GM12878 (cell line): ENCODE results near the gene SLC1A6.
"Not testable (repeated sequence)": the region's sequence is repeated elsewhere in the genome, so short reads cannot be mapped to it uniquely, and the experiment has no call there.

ENCODE experiments used
- CBX5 ChIP-seq: sonication (generic); IDR thresholded peaks from 2 replicates; pipeline ENCODE4 v1.6.1; 2016; ENCODE audit warnings: low read depth, moderate library complexity, mild to moderate bottlenecking, inconsistent platforms
- CEBPZ ChIP-seq: fragments of 150-350 bp; IDR thresholded peaks from 2 replicates; pipeline ENCODE4 v1.6.1; 2016; ENCODE audit warnings: low read depth, low read length
- CREM ChIP-seq: IDR thresholded peaks from 2 replicates; pipeline ENCODE4 v1.6.1; 2014; ENCODE audit warnings: antibody characterized with exemption, low read depth
- CTCF ChIP-seq, 3 experiments: IDR thresholded peaks in 2 of 3; conservative IDR thresholded peaks in 1 of 3; 2 replicates each; pipeline ENCODE4 v1.5.1; 2011; ENCODE audit warnings: low read depth in 3 of 3, low read length in 3 of 3, mild to moderate bottlenecking in 3 of 3, control low read depth in 2 of 3, moderate library complexity in 2 of 3, inconsistent platforms in 1 of 3, mixed read lengths in 1 of 3; ENCODE audit not compliant: control insufficient read depth in 2 of 3, insufficient read depth in 1 of 3; ENCODE audit errors: extremely low read depth in 1 of 3
- EGR1 ChIP-seq, 2 experiments: IDR thresholded peaks; 1 replicate in 1 of 2; 2 replicates in 1 of 2; pipeline ENCODE4 v1.6.1; 2011 to 2012; ENCODE audit warnings: low read depth in 2 of 2, low read length in 2 of 2, borderline replicate concordance in 1 of 2, mild to moderate bottlenecking in 1 of 2, moderate library complexity in 1 of 2
- EP300 ChIP-seq, 2 experiments: fragments of 150-350 bp in 1 of 2; IDR thresholded peaks; 2 replicates each; pipeline ENCODE4 v1.6.1; 2011 to 2012; ENCODE audit warnings: low read depth in 2 of 2, low read length in 2 of 2, borderline replicate concordance in 1 of 2, improper control_type of control experiment in 1 of 2, inconsistent platforms in 1 of 2; ENCODE audit not compliant: control insufficient read depth in 1 of 2
- HDGF ChIP-seq: fragments of 450-650 bp; IDR thresholded peaks from 2 replicates; pipeline ENCODE4 v1.6.1; 2016; ENCODE audit warnings: antibody characterized with exemption
- IKZF1 ChIP-seq: fragments of 450-650 bp; conservative IDR thresholded peaks from 2 replicates; pipeline ENCODE4 v1.6.1; 2017; ENCODE audit warnings: antibody characterized with exemption, mild to moderate bottlenecking
- RFX5 ChIP-seq: IDR thresholded peaks from 2 replicates; pipeline ENCODE4 v1.6.1; 2011; ENCODE audit warnings: low read depth, low read length, improper control_type of control experiment
- TF ChIP-seq, protein P1 (sequence below): fragments of 450-650 bp; IDR thresholded peaks from 2 replicates; pipeline ENCODE4 v1.6.1; 2017; ENCODE audit warnings: mild to moderate bottlenecking, moderate library complexity

DNA sequence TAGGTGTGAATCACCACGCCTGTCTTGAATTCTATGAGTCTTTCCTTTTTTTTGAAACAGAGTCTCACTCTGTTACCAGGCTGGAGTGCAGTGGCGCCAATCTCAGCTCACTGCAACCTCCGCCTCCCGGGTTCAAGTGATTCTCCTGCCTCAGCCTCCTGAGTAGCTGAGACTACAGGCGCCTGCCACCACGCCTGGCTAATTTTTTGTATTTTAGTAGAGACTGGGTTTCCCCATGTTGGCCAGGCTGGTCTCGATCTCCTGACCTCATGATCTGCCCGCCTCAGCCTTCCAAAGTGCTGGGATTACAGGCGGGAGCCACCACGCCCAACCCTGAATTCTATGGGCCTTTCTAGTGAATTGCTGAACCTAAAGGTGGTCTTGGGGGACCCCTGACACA lies 30.3 kb downstream of the SLC1A6 start:
- TF ChIP-seq RFX5; CTCF (IDR thresholded peaks at IDR 0.05 in 2 of 3, conservative IDR thresholded peaks at IDR 0.05 in 1 of 3; ENCODE audit: control insufficient read depth in 2 of 3, extremely low read depth in 1 of 3, insufficient read depth in 1 of 3, low read depth in 3 of 3, low read length in 3 of 3); CEBPZ; IKZF1; CREM; EGR1 (IDR thresholded peaks at IDR 0.05; ENCODE audit: borderline replicate concordance in 1 of 2, low read depth in 2 of 2, low read length in 2 of 2); EP300 (IDR thresholded peaks at IDR 0.05; ENCODE audit: borderline replicate concordance in 1 of 2, control insufficient read depth in 1 of 2, low read depth in 2 of 2, low read length in 2 of 2); CBX5; HDGF: not testable (repeated sequence)
- TF ChIP-seq, protein P1, sequence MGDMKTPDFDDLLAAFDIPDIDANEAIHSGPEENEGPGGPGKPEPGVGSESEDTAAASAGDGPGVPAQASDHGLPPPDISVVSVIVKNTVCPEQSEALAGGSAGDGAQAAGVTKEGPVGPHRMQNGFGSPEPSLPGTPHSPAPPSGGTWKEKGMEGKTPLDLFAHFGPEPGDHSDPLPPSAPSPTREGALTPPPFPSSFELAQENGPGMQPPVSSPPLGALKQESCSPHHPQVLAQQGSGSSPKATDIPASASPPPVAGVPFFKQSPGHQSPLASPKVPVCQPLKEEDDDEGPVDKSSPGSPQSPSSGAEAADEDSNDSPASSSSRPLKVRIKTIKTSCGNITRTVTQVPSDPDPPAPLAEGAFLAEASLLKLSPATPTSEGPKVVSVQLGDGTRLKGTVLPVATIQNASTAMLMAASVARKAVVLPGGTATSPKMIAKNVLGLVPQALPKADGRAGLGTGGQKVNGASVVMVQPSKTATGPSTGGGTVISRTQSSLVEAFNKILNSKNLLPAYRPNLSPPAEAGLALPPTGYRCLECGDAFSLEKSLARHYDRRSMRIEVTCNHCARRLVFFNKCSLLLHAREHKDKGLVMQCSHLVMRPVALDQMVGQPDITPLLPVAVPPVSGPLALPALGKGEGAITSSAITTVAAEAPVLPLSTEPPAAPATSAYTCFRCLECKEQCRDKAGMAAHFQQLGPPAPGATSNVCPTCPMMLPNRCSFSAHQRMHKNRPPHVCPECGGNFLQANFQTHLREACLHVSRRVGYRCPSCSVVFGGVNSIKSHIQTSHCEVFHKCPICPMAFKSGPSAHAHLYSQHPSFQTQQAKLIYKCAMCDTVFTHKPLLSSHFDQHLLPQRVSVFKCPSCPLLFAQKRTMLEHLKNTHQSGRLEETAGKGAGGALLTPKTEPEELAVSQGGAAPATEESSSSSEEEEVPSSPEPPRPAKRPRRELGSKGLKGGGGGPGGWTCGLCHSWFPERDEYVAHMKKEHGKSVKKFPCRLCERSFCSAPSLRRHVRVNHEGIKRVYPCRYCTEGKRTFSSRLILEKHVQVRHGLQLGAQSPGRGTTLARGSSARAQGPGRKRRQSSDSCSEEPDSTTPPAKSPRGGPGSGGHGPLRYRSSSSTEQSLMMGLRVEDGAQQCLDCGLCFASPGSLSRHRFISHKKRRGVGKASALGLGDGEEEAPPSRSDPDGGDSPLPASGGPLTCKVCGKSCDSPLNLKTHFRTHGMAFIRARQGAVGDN = not testable (repeated sequence)
